NCI-H510A (cell line): ENCODE results near the gene MID1.

Experiments used
- DNase-seq: peaks from one replicate; lab custom pipeline; 2025; lab: John Stamatoyannopoulos, UW

MID1 gene

DNA sequence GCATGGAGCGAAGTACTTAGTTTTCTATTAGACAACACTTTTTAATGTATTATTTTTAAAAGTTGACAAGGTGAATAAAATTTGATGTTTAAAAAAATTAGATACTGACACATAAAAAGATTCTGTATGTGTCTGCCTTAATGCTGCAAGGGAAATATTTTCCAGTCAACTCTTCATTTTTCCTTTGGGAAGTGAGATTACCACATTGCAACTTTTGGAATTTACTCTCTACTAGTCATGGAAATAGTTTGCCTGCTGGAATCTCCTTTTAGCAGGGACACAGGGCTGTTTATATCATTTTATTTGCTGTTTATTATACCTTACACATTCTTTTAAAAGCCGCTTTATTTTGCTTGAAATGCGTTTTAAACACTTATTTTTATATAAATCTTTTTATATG, 135.1 kb downstream of the MID1 start:
- no peak for DNase-seq

DNA sequence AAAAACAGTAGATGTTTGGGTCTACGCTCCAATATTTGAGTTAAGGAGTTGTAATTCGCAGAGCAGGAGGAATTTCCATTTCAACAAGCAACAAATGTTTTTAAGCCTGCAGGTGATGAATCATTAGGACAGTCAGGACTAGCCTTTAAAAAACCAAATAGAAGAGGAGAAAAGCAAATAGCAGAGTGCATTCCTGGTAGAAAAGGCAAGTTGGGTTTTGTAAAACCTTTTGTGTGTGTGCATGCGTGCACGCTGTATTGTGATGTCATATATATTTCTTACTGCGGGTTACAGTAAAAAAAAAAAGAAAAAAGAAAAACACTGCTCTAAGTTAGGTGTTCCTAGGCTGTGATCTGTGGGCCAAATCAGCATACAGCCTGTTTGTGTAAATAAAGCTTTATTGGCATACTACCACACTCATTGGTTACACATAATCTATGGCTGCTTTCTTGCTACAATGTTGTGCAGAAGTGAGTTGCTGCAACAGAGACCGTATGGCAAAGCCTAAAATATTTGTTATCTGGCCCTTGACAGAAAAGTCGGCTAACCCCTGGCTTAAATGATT, 135.6 kb downstream of the MID1 start:
- no peak for DNase-seq

DNA sequence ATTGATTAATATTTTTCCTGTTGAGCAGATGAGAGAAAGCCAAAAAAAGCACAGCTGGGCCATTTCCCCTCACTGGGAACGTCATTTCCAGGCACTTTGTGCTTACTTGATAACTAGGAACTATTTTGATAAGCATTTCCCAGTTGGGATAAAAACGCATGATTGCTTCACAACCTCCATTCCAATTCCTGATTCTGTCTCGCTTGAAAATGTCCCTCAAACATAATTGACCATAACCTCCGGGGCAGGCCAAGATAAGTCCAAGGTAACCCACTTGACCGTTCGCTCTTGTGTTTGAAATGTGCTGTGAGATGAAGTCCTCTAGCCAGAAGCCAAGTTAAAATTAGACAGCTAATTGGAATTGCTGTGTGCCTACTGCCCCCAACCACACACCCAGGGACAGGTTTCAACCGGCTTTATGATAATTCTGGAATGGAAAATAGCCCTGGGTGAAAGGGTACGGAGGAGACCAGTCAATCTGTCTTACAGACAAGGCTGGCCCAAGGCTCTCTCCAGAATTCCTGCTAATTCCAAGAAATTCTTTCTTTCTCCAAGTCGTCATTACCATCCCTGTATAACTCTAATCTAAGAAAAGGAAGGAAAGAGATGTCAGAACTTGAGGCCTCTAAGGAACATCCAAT, 137.1 kb downstream of the MID1 start:
- no peak for DNase-seq

DNA sequence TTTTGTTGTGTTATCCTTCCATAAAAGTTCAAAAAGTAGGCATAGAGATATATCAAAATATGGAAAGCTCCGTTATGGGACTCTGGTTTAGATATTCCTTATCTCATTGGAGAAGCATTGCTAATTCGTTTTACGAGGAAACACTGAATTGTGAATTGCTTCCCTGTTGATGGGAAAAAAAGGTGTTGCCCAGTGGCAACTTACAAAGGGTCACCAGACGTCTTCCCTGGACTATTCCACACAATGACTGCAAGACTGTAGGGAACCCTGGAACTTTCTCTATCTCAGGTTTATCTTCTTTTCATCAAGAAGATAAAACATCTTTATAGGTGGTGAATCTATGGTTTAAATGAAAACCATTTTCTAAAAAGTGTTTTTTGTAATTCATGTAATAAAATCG, 137.7 kb downstream of the MID1 start:
- no peak for DNase-seq

DNA sequence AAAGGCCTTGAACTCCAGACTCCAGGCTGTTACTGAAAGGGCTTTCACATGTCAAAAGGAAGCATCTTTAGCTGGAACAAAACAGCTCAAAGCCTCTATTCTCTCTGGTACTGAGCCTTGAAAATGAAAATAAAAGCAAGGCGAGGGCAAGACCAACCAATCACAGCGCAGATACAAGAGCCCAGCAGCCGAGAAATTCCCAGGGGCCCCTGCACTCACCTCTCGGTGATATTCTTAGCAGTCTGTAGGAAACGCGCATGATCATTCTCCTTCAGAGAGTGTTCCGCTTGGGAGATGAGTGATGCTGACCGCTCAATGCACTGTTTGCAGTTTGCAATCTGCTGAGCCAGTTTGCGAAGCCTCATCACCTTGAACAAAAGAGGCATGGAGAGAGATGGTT, 138.1 kb downstream of the MID1 start:
- DNase-seq = no peak

DNA sequence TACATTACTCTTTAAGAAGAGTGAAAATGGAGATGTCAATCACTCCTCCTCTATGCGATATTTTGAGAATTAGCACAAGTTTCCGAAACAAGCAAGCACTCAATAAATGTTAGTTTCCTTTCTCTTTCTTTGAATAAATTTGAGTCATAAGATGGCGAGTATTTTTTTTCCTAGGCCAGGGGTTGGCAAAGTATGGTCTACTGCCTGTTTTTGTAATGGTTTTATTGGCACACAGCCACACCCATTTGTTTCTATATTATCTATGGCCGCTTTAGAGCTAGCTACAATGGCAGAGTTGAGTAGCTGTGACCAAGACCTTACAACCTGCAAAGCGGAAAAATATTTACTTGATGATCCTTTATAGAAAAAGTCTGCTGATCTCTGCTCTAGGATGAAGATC, 139.5 kb downstream of the MID1 start:
- DNase-seq = no peak

DNA sequence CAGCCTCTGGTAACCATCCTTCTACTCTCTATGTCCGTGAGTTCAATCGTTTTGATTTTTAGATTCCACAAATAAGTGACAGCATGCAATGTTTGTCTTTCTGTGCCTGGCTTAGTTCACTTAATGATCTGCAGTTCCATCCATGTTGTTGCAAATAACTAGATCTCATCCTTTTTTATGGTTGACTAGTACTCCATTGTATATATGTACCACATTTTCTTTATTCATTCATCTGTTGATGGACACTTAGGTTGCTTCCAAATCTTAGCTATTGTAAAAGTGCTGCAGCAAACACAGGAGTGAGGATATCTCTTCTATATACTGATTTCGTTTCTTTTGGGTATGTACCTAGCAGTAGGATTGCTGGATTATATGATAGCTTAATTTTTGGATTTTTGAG, 140.9 kb downstream of the MID1 start:
- DNase-seq = no peak

DNA sequence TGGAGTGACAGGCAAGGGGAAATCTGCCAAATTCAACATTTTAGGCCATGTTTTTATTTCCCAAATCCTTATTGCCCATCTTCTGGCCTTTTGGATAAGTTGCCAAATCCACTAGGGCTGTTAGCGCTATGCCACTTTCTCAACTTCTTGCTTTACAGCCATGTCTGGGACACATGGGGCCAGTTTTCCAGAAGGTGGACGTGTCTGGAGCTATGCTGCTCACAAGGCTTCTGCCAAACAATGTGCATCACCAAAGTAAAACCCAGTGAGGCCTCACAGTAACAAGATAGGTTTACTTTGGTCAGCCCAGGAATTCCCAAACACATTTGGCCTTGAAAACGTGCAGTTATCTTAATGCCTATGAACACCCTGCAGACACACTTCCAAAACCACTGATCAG, 142.9 kb downstream of the MID1 start:
- no peak for DNase-seq

DNA sequence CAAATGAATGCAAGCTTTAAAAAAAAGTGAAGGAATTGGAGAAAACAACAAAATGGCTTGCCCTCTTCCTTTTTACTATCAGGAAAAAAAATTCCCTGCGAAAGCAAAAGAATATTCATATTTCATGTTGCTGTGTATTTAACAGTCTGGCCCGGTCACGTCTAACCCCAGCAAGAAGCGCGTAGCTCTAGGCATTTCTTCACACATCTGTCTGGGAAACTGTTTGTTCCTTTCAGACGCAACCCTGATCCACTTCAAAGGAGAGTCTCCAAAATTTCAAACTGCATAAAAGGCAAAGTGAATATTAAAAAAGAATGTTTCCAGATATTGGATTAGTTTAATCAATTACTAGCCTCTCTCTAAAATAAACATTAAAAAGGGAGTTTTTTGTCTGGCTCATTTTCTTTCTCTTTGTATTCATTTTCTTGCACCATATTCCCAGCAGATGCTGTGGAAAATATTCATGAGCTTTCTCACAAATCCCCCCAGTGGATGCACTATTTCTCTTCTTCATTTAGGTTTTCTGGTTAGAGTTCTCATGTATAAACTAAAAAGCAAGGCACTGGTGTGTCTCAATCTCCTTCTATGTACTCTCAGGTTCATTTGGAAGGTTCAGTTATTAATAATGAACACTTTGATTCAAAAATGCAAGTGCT, 145.3 kb downstream of the MID1 start:
- no peak for DNase-seq

DNA sequence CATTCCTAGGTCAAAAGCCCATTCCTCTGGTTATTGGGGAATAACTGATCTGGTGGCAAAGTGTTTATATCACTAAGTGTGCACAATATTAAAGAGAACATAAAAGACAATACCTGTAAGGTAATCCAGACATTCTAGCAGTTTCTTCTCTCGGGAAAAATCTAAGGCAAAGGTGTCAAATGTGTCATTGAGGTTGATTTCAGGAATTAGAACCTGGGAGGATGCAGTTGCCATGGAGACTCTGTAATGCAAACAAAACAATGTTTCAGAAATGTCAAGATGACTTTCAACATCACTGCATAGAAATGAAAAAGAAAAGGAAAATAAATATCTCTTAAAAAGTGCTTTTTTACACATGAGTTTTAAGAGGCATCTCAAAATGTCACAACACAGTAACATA, 145.9 kb downstream of the MID1 start:
- DNase-seq = no peak

DNA sequence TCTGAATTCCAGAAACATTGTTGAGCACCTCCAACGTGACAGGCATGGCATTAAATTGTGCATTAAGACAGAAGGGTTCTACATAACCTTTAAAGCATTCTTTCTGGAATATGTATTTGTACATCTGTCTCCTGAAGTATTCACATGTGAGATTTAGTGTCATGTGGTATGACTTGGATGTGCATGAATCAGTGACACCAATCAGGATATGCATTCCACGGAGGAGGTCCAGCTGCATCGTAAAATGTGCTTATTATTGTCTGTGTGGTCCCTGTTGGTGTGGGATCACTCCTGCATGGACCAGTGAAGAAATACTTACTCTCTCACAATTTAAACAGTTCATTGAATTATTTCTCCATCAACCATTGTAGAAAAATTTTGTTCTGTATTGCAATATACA, 149.0 kb downstream of the MID1 start:
- no peak for DNase-seq

DNA sequence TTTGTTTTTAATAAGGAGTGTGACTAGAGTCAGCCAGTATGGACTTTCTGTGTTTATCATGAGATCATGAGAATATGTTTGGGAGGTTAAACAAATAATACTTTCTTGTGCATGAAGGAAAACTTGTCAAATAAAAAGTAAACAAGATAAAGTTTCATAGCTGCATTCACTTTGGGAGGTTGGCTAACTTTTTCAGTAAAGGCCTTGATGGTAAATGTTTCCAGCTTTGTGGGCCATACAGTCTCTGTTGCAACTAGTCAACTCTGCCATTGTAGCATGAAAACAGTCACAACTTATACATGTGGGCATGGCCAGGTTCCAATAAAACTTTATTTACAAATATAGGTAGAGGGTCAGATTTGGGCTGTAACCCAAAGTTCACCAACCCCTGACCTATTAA, 150.4 kb downstream of the MID1 start:
- no peak for DNase-seq

DNA sequence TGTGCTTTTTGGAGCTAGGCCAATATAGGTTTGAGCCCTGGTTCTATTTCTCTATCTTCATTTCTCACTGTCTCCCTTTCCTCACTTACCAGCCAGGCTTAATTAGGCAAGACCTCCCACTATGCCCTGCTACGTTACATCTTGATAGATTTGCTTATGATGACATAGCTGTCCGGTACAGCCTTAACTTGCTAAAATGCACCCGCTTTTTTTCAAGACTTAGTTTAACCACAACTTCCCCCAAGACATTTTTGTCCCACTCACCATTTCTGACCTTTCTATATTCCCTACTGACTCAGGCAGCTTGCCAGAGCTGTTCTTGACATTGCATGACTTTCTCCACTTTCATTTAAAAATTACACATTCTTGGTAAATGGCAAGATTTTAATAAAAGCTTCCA, 152.6 kb downstream of the MID1 start:
- DNase-seq = no peak

DNA sequence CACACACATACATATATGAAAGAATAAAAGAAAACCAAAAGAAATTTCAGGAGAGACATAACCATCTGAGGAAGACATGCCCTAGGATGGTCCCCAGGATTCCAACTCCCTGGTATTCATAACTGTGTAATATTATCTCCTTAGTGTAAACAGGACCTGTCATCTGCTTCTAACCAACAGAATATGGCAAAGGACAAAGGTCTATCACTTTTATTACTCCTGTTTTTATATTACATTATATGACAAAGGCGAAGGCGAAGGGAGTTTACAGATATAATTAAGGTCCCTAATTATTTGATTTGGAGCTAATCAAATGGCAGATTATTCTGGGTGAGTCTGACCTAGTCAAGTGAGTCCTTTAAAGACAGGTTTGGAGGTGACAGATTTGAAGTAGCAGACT, 155.1 kb downstream of the MID1 start:
- no peak for DNase-seq

DNA sequence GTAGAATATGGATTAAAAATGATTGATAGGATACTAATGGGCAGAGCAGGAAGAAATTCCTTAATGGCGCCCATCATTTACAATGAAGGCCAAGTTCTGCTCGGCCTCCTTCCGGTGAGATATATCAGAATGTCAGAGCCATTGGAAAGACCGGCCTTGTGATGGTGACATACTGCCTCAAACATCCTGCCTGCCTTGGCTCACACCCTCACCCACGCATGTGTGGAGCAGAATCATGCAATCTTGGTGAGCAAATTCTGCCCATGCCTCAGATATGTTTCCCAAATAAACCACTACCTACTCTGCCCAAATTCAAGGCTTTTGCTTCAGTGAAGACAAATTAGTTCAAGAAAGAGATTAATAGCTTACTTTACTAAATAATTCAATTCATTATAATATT, 163.3 kb downstream of the MID1 start:
- DNase-seq = no peak

DNA sequence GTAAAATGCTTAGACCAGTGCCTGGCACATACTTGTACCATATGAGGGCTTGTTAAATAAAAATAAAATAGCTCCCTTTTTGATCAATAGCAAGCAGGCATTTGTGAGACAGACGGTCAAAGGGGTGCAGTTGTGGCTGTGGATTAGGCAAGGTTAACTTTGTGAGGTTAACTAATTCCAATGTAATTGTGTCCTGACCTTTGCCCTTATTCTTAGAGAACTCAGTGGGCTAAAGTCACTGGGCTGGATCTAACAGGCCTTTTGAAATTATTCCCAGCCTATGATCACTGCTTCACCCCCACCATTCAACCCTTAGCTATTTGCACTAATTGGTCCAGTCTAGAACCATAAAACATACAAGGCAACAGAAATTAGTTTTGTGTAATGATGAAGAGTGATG, 166.4 kb downstream of the MID1 start:
- DNase-seq = no peak

DNA sequence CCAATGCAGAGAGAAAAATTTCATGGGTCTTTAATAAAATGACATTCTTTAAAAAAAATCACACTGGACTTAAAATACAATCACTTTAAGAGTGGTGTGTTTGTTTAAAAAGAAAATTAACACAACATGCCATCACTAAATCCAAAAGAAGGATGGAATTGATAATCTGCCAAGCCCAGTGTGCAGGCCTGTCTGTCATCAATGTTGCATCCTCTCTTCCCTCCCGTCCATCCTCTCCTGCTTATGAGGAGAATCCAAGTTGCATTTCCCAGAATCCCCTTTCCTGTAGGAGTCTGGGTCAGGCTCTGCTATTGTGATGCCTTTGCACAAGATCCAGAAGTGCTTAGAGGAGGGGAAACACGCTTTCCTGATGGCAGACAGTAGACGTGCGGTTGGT, 169.4 kb downstream of the MID1 start:
- DNase-seq = no peak

DNA sequence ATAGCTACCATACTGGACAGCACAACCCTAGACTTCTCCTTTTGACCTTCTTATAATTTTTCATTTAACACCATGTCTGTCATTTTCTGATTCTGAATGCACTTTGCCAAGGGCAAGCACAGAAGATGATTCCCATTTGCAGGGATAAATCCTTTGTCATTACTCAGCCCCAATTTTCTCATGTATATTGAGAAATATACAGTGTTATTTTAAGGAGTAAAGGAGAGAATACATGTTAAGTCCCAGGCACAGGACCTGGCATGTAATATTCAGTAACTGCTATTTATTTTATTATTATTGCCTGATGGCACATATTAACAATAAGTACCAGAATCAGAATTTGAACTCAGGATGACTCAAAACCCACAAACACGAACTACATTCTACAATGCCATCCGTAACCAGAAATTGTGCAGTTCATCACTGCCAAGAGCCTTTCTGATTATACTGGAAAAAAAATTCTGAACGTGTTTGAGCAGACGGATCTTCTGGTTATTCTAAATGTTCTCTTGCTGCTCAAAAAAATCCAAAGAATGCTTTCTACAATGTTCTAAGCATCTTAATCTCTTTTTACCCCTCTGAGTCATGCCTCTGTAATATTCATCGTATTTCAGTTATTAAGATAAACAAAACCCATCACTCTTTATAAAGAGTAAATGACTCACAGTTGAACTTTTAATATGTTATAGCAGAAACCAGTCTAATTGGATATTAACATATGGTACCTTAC, 170.0 kb downstream of the MID1 start:
- DNase-seq = no peak

DNA sequence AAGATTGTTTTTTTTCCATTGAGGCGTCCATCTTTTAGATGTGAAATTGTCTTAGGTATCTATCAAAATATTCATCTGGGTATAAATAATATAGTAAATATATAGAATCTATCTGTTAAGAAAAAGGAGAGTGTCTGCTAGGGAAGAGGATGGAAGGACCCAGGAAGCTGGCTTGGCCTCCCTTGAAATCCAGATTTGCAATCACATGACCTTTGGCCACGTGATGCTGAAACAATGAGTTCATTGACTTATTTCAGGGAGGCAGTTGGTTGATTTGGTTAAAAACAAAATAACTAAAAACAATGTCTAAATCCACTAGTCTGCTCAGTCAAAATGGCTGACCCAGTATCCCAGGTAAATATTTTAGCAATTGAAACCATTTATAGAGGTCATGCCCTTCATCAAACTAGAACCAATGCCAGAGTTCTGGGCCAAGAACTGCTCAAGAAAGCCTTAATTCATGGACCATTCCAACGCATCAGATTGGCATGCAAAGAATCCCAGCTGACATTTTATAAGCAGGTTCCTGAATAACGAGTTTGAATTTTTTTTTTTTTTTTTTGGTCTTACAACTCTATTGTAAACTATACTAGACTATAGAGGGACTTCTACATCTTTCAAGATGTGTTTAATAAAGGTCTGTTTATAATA, 172.7 kb downstream of the MID1 start:
- DNase-seq = no peak

DNA sequence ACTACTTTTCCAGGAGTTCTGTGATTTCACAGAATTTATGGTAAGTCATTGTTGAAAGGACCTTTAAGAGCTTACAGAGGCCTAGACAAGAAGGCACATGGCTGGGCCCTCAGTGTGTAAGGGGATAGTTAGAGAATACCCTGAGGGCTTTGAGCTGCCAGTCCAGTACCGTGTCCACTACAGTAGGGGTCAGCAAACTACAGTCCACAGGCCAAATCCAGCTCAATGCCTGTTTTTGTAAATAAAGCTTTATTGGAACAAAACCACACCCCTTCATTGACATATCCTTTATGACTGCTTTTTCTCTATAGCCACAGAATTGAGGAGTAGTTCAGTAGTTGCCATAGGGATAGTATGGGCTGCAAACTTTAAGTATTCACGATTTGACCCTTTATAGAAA, 176.2 kb downstream of the MID1 start:
- no peak for DNase-seq

DNA sequence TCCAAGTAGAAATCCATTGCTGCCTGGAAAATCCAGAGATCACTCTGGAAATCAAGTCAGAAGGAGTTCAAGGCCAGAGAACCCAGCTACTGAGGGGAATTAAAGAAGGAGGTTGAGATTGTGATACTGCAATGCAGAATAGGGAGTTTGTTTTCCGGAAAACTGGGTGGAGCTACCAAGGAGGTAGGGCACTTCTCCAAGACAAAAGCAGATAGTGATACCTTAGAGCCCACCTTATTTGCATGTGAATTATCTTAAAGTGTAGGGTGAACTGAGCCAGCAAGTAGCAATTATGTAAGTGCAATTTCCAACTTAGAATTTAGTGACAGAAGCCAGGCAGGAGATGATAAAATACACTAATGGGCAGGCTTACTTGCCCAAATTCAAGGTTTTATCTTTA, 178.9 kb downstream of the MID1 start:
- no peak for DNase-seq

DNA sequence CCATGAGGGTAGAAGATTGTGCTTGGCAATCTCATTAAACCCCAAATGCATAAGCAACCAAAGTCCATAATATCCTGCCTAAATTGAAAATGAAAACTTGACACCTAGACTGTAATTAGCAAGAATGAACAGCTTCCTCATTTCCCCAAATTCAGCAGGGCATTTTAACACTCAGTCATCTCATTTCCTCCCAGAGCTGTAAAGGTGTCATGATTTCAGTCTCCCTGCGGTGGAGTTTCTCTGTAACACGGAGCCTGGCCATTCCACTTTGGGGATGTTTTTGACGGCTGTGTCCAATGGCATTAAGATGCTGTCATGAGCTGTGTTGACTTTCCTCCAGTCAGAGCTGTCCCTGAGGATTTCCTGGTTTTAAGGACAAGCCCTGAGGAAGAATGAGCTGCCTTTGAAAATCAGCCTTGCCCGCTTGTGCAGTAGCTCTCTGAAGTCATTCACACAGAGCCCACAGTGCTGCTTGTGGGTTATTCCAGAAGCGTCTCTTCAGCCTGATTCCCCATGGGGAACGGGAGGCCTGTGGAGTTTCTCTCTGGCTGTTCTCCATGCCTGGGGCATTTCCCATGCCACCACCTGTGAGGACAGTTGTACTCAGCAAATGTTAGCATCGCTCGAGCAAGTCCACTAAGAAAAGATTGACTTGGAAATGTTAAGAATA, 187.0 kb downstream of the MID1 start:
- DNase-seq = no peak
